IPS-18c (cell line): ENCODE measurements around the gene PRPF38B.
"Not testable (repeated sequence)": the region's sequence is repeated elsewhere in the genome, so short reads cannot be mapped to it uniquely, and the experiment has no call there.

ENCODE experiments used
- H3K4me3 ChIP-seq: 2 replicates; pipeline ENCODE4 v1.7.0; 2013; ENCODE audit warnings: low read depth, mild to moderate bottlenecking, low read length, moderate library complexity; ENCODE audit not compliant: insufficient read depth
- H3K9me3 ChIP-seq: one replicate; pipeline ENCODE4 v1.6.1; 2013; ENCODE audit warnings: mild to moderate bottlenecking, low read length, moderate library complexity; ENCODE audit not compliant: control insufficient read depth, insufficient read depth

The PRPF38B gene, protein sequence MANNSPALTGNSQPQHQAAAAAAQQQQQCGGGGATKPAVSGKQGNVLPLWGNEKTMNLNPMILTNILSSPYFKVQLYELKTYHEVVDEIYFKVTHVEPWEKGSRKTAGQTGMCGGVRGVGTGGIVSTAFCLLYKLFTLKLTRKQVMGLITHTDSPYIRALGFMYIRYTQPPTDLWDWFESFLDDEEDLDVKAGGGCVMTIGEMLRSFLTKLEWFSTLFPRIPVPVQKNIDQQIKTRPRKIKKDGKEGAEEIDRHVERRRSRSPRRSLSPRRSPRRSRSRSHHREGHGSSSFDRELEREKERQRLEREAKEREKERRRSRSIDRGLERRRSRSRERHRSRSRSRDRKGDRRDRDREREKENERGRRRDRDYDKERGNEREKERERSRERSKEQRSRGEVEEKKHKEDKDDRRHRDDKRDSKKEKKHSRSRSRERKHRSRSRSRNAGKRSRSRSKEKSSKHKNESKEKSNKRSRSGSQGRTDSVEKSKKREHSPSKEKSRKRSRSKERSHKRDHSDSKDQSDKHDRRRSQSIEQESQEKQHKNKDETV

DNA sequence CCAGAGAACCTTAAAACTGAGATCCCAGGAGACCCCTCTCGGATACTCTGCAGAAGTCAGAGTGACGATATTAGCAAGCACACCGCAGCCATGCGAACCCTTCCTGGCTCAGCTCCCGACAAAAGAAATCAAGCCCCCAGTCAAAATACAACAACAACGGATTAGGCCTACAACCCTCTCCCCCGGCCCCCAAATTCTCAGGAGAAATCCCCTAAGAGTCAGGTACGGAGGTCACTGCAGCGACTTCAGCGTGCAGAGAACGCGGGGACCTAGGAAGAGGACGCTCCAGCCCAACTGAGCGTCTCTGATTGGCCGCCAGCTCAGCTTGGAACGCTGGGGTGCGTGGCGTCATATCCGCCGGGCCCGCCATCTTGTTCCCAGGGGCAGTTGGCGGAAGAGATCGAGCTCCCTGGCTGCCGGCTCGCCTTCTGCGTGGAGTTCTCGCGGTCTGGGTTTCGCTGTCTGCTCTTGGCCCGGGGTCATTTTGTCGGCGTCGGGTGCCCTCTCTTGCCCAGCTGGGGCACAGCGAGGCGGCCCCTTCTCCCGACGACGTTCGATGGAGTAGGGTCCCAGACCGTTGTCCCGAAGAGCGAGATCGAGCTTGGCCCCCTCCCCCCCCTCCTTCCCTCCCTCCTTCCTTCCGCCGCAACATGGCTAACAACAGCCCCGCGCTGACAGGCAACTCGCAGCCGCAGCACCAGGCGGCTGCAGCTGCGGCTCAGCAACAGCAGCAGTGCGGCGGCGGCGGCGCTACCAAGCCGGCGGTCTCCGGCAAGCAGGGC is at the start of gene PRPF38B:
Gene PRPF38B, plus strand, starts transcription at position 369 of the 782 bp plus-strand sequence. Its CDS starts 282 bp downstream, at position 651.
- Histone ChIP-seq H3K4me3 (peak within 1 kb of the TSS; percentile 94), H3K9me3 (no peaks in the 10 kb centered on the region)

DNA sequence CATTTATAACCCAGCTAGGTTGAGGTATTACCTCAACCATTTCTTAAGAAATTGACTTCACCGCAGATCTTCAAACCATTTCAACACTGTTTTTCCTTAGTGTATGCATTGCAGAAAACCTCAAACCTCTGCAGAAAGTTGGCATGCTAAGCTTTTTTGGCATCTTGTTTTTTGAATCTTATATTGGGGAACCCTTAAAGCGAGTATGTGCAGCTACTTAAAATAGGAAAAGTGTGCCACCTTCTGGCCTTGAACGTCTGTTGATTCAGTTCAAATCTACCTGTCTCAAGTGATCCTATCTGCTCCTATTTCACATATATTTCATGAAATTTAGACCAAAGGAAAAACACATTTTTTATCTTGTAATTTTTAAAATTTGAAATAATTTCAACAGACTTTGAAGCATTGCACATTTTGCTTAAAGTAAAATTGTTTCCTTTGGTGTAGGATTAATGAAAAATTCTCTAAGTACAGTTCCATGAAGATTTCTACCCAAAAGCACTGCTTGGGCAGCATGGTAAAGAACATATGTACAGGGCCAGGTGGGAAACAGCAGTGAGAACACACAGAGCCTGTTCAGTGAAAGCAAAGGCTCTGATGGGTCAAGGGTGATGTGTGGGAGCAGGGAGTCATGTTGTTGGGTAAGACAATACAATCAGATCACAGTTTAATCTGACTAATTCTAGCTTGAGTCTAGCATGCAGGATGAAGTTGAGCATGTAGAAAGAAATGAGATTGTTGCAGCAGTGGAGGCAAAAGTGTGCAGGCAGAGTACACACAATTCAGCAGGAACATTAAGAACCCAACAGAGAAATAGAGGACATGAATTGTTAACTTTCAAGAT is 48.4 kb upstream of the PRPF38B start:
- Histone ChIP-seq H3K9me3 (peaks cover 2% of the 10 kb centered on the region), H3K4me3 (no peak overlapping the region)

DNA sequence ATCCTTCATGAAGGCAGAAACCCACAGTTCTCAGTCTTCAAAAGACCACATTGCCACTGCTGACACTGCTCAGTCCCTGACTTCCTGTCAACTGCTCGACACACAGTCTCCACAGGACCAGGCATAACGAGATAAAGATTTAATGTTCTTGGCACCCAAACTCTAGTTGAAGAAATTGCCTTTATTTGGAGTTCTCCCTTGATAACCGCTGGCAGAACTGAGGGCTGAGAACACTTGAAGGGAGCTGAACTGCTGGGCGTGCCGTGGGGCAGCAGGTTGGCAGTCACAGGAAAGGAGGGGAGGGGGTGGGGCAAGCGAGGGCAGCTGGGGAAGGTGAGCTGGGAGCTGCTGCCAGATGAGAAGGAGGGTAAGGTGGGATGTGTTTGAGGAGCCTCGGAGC is 47.1 kb upstream of the PRPF38B start:
- H3K9me3 ChIP-seq = peaks cover 2% of the 10 kb centered on the region
- no peak overlapping the region for H3K4me3 ChIP-seq

- Histone ChIP-seq H3K9me3 (peaks cover 2% of the 10 kb centered on the region), H3K4me3 (no peak overlapping the region)
Measured at GRCh38 chr1:108645564-108646184, 46.4 kb upstream of the PRPF38B start.

DNA sequence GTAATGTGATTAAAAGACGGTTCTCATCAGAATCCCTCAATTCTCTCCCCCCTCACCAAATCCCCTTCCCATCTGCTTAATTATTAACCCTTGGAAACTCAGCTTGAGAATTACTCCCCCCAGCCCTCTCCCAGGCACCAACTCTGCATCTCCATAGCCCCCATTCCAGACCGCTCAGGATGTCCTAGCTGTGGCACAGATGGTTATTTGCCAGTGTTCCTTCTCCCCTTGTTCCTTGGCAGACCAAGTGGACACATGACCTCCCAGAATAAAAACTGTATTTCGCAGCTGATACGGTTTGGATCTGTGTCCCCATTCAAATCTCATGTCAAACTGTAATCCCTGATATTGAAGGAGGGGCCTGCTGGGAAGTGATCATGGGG is 45.9 kb upstream of the PRPF38B start:
- Histone ChIP-seq H3K4me3 (no peak overlapping the region), H3K9me3 (peaks cover 2% of the 10 kb centered on the region)

DNA sequence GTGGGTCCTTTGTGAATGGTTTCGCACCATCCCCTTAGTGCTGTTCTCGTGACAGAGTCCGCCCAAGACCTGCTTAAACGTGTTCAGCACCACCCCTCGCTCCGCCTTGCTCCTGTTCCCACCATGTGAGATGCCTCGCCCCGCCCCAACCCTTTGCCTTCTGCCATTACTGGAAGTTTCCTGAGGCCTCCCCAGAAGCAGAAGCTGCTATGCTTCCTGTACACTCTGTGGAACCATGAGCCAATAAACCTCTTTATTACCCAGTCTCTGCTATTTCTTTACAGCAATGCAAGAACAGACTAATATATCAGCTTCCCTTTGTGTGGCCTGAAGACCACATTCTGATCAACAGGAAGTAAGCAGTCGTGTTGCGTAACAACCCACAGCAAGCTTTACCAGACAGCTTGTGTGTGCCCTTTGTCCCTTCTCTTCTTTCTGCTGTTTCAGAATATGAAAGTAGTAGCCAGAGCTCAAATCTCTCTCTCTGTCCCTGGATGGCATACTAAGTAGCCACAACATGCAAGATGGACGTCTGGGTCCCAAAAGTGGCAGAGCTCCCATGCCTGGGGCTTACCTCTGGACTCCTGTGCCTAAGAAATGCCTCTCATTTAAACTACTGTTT is 45.4 kb upstream of the PRPF38B start:
- H3K9me3 ChIP-seq = peaks cover 2% of the 10 kb centered on the region
- no peak overlapping the region; the same call in 1 of the 2 replicates for H3K4me3 ChIP-seq

- H3K9me3 ChIP-seq = peaks cover 2% of the 10 kb centered on the region
- H3K4me3 ChIP-seq = no peak overlapping the region
Measured at GRCh38 chr1:108653431-108654105, 38.5 kb upstream of the PRPF38B start.

DNA sequence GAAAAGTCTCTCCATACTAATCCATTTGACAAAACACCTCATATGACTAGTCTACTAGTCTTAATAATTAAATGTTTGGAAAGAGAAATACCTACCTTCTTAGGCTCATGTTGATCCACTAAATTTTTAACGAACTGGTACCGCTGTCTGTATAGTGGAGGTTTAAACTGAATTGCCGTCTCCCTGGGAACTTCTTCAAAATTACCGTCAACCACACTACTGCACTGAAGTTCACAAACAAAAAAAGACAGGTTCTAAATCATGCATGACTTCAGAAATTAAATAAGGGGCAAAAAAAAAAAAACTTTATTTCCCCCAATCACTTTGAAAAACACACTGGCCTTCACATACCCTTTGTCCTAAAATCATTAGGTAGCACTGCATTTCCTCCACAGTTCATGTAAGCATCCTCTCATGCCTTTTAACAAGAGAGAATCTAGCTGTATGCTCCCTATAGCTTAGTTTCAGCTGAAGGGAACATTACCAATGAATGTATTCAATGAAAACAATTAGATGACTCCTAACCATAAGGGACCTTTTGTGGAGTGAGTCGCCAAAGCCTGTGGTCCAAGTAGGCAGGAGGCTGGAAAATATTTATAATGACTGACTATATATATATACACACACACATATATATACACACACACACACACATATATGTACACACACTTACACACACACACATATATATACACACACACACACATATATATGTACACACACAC is 34.6 kb upstream of the PRPF38B start:
- H3K9me3 ChIP-seq = peaks cover 4% of the 10 kb centered on the region
- H3K4me3 ChIP-seq = no peak overlapping the region

- peak within 1 kb of the TSS; percentile 65 for H3K4me3 ChIP-seq
- peaks cover 2% of the 10 kb centered on the region for H3K9me3 ChIP-seq
Measured at GRCh38 chr1:108661030-108661609, 31.0 kb upstream of the PRPF38B start, which contains the start of gene HENMT1. Gene HENMT1 (minus strand): TSS chr1:108661093. CDS start chr1:108659884, 1,209 bp downstream.

DNA sequence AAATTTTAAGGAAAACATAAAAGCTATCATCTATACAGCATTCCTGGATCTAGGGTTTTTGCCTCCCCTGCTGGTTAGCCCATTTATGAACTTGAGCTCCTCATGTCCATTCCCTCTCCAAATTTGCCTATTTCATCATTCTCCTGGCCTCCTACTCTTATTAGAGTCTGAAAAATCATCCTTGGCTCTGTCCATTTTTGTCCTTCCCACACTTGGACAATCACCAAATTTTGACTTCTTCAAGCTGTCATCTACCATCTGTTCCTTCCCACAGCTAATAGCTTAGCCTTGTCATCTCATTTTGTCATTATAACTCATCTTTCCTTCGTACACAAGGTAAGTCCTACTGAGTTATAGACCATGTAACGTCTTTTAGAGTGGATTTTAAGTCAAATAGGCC is 29.0 kb upstream of the PRPF38B start:
- peaks cover 2% of the 10 kb centered on the region for H3K9me3 ChIP-seq
- H3K4me3 ChIP-seq = no peak overlapping the region

DNA sequence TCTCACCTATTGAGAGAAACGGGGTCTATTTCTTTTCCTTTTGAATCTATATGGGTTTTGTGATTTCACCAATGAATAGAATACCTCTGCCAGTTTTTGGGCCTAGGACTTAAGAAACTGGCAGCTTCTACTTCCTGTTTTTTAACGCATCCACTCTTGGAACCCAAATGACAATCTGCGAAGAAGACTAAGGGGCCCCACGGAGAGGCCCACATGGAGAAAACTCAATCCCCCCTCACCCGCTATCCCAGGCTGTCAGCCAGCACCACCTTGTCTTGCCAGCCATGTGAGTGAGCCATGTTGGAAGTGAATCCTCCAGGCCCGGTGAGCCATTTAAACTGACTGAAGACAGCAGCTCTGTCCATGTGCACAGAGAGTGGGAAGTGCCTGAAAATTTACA is 27.6 kb upstream of the PRPF38B start:
- Histone ChIP-seq H3K9me3 (peaks cover 2% of the 10 kb centered on the region), H3K4me3 (no peak overlapping the region)

GRCh38 chr1:108665067-108665466 is 27.0 kb upstream of the PRPF38B start:
- Histone ChIP-seq H3K9me3 (peaks cover 2% of the 10 kb centered on the region), H3K4me3 (no peak overlapping the region)

- Histone ChIP-seq H3K4me3 (no peak overlapping the region), H3K9me3 (peaks cover 2% of the 10 kb centered on the region)
Measured at GRCh38 chr1:108665771-108666170, 26.3 kb upstream of the PRPF38B start.

DNA sequence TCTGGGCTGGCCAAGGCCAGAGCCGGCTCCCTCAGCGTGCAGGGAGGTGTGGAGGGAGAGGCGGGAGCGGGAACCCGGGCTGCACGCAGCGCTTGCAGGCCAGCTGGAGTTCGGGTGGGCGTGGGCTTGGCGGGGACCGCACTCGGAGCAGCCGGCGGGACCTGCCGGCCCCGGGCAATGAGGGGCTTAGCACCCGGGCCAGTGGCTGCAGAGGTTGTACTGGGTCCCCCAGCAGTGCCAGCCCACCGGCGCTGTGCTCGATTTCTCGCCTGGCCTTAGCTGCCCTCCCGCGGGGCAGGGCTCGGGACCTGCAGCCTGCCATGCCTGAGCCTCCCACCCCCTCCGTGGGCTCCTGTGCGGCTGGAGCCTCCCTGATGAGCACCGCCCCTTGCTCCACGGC is 24.7 kb upstream of the PRPF38B start:
- not testable (repeated sequence) for H3K4me3 ChIP-seq, H3K9me3 ChIP-seq

- no peak overlapping the region for H3K4me3 ChIP-seq
- H3K9me3 ChIP-seq = no peaks in the 10 kb centered on the region
Measured at GRCh38 chr1:108668777-108669176, 23.3 kb upstream of the PRPF38B start.
